Cortex of kidney (tissue), 1 donor: Measurements from ENCODE around the gene DST.

Experiments used
- DNase-seq: peaks from one replicate; lab custom pipeline; 2025; lab: John Stamatoyannopoulos, UW

DST gene

GRCh38 chr6:56620229-56620868 is 22.3 kb downstream of the DST start:
- DNase-seq = no peak

GRCh38 chr6:56618050-56618449 is 24.6 kb downstream of the DST start:
- no peak for DNase-seq

- no peak for DNase-seq
Observed at GRCh38 chr6:56616967-56617366, 25.7 kb downstream of the DST start.

- no peak for DNase-seq
Observed at GRCh38 chr6:56613247-56613851, 29.3 kb downstream of the DST start.

GRCh38 chr6:56608332-56608731 is 34.4 kb downstream of the DST start:
- no peak for DNase-seq

- no peak for DNase-seq
Observed at GRCh38 chr6:56607111-56607752, 35.5 kb downstream of the DST start.

GRCh38 chr6:56605435-56605834 is 37.3 kb downstream of the DST start:
- no peak for DNase-seq

GRCh38 chr6:56604186-56604585 is 38.5 kb downstream of the DST start:
- DNase-seq = no peak

GRCh38 chr6:56601390-56601789 is 41.3 kb downstream of the DST start:
- no peak for DNase-seq

- no peak for DNase-seq
Observed at GRCh38 chr6:56595490-56596122, 47.1 kb downstream of the DST start.

GRCh38 chr6:56594699-56595098 is 48.0 kb downstream of the DST start:
- DNase-seq = no peak

- no peak for DNase-seq
Observed at GRCh38 chr6:56593801-56594318, 48.8 kb downstream of the DST start.

- no peak for DNase-seq
Observed at GRCh38 chr6:56582236-56582635, 60.5 kb downstream of the DST start.

- DNase-seq = no peak
Observed at GRCh38 chr6:56581296-56581925, 61.3 kb downstream of the DST start.

- DNase-seq = no peak
Observed at GRCh38 chr6:56580271-56580670, 62.4 kb downstream of the DST start.

- no peak for DNase-seq
Observed at GRCh38 chr6:56579155-56579851, 63.4 kb downstream of the DST start.

- no peak for DNase-seq
Observed at GRCh38 chr6:56575736-56576135, 67.0 kb downstream of the DST start.

GRCh38 chr6:56574292-56574691 is 68.4 kb downstream of the DST start:
- no peak for DNase-seq

GRCh38 chr6:56573624-56574023 is 69.1 kb downstream of the DST start:
- no peak for DNase-seq

- DNase-seq = no peak
Observed at GRCh38 chr6:56572788-56573471, 69.8 kb downstream of the DST start.

- no peak for DNase-seq
Observed at GRCh38 chr6:56571605-56572004, 71.1 kb downstream of the DST start.
